ENCODE data around the gene CNTNAP2. TPM values are rescaled to one million over a fixed set of nuclear protein-coding genes. Genes with fewer than 3 reads are reported as not detected.

The CNTNAP2 gene
- total and polyA plus RNA-seq, 4 donors: not detected

GRCh38 chr7:147803606-147804005 lies 1687.0 kb downstream of the CNTNAP2 start:
- Histone ChIP-seq H3K27ac (ENCODE audit: low read depth in 1 of 2, low read length in 2 of 2) (no peak overlapping the region), H3K27me3 (ENCODE audit: control insufficient read depth in 1 of 2, insufficient read depth in 2 of 2, low read length in 1 of 2) (no peaks in the 10 kb centered on the region), H3K9me3 (ENCODE audit: control insufficient read depth, low read length) (no peaks in the 10 kb centered on the region), H3K36me3 (ENCODE audit: control insufficient read depth in 1 of 2, insufficient read depth in 2 of 2, low read length in 1 of 2) (no peaks in the 10 kb centered on the region), H3K4me1 (ENCODE audit: control insufficient read depth in 1 of 2, insufficient read depth in 2 of 2, low read length in 2 of 2) (no peaks in the 10 kb centered on the region), H3K4me3 (ENCODE audit: low read length in 2 of 2) (no peak overlapping the region)
- 78 to 83% methylated on average over 4 of the region's 4 CpGs for WGBS, 2 donors
- intact Hi-C loops (cut with DNase I): no loop called here
- ATAC-seq (ENCODE audit: low FRiP score) (no peak), DNase-seq (no peak)

- intact Hi-C loops (cut with DNase I): no loop called here
- no peaks in the 10 kb centered on the region for H3K27me3 ChIP-seq (ENCODE audit: control insufficient read depth in 1 of 2, insufficient read depth in 2 of 2, low read length in 1 of 2)
- ATAC-seq (ENCODE audit: low FRiP score): no peak
- H3K9me3 ChIP-seq (ENCODE audit: control insufficient read depth, low read length): no peaks in the 10 kb centered on the region
- no peak overlapping the region for H3K27ac ChIP-seq (ENCODE audit: low read depth in 1 of 2, low read length in 2 of 2)
- H3K36me3 ChIP-seq (ENCODE audit: control insufficient read depth in 1 of 2, insufficient read depth in 2 of 2, low read length in 1 of 2): no peaks in the 10 kb centered on the region
- H3K4me1 ChIP-seq (ENCODE audit: control insufficient read depth in 1 of 2, insufficient read depth in 2 of 2, low read length in 2 of 2): no peaks in the 10 kb centered on the region
- DNase-seq: no peak
- H3K4me3 ChIP-seq (ENCODE audit: low read length in 2 of 2): no peak overlapping the region
Measured at GRCh38 chr7:147804032-147804431, 1687.4 kb downstream of the CNTNAP2 start.

GRCh38 chr7:147805996-147806576 lies 1689.5 kb downstream of the CNTNAP2 start:
- DNase-seq: no peak
- Histone ChIP-seq H3K4me1 (ENCODE audit: control insufficient read depth in 1 of 2, insufficient read depth in 2 of 2, low read length in 2 of 2) (no peaks in the 10 kb centered on the region), H3K36me3 (ENCODE audit: control insufficient read depth in 1 of 2, insufficient read depth in 2 of 2, low read length in 1 of 2) (no peaks in the 10 kb centered on the region), H3K4me3 (ENCODE audit: low read length in 2 of 2) (no peak overlapping the region), H3K9me3 (ENCODE audit: control insufficient read depth, low read length) (no peaks in the 10 kb centered on the region), H3K27ac (ENCODE audit: low read depth in 1 of 2, low read length in 2 of 2) (no peak overlapping the region), H3K27me3 (ENCODE audit: control insufficient read depth in 1 of 2, insufficient read depth in 2 of 2, low read length in 1 of 2) (no peaks in the 10 kb centered on the region)
- intact Hi-C loops (cut with DNase I): no loop called here
- no peak for ATAC-seq (ENCODE audit: low FRiP score)

- no peak for ATAC-seq (ENCODE audit: low FRiP score)
- Histone ChIP-seq H3K27me3 (ENCODE audit: control insufficient read depth in 1 of 2, insufficient read depth in 2 of 2, low read length in 1 of 2) (no peaks in the 10 kb centered on the region), H3K4me1 (ENCODE audit: control insufficient read depth in 1 of 2, insufficient read depth in 2 of 2, low read length in 2 of 2) (no peaks in the 10 kb centered on the region), H3K9me3 (ENCODE audit: control insufficient read depth, low read length) (no peaks in the 10 kb centered on the region), H3K27ac (ENCODE audit: low read depth in 1 of 2, low read length in 2 of 2) (no peak overlapping the region), H3K4me3 (ENCODE audit: low read length in 2 of 2) (peak overlapping the region in 1 of 2 donors; percentile 3), H3K36me3 (ENCODE audit: control insufficient read depth in 1 of 2, insufficient read depth in 2 of 2, low read length in 1 of 2) (no peaks in the 10 kb centered on the region)
- 14% methylated on average over 3 of the region's 3 CpGs for WGBS, 2 donors
- DNase-seq: no peak
- intact Hi-C loops (cut with DNase I): no loop called here
Measured at GRCh38 chr7:147809786-147810185, 1693.2 kb downstream of the CNTNAP2 start.

GRCh38 chr7:147810269-147810668 lies 1693.7 kb downstream of the CNTNAP2 start:
- Histone ChIP-seq H3K27me3 (ENCODE audit: control insufficient read depth in 1 of 2, insufficient read depth in 2 of 2, low read length in 1 of 2) (no peaks in the 10 kb centered on the region), H3K4me1 (ENCODE audit: control insufficient read depth in 1 of 2, insufficient read depth in 2 of 2, low read length in 2 of 2) (no peaks in the 10 kb centered on the region), H3K36me3 (ENCODE audit: control insufficient read depth in 1 of 2, insufficient read depth in 2 of 2, low read length in 1 of 2) (no peaks in the 10 kb centered on the region), H3K9me3 (ENCODE audit: control insufficient read depth, low read length) (no peaks in the 10 kb centered on the region), H3K4me3 (ENCODE audit: low read length in 2 of 2) (no peak overlapping the region), H3K27ac (ENCODE audit: low read depth in 1 of 2, low read length in 2 of 2) (no peak overlapping the region)
- ATAC-seq (ENCODE audit: low FRiP score) (no peak), DNase-seq (no peak)
- intact Hi-C loops (cut with DNase I): no loop called here

DNA sequence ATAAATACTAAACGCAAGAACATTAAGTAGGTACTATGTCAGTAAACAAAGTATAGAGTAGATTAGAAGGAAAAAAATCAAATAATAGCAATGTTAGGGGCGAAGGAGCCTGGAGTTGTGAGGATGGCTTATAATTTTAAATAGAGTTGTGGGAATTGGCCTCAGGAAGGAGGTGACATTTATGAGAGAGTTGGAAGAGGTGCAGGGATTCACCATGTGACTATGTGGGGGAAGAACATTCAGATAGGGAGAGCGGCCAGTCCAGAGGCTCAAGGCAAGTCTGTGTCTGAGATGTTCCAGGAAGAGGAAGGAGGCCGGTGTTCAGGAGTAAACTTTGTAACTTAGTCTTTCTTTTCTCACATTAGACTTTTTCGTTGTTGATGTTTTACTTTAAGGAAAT lies 1695.3 kb downstream of the CNTNAP2 start:
- intact Hi-C loops (cut with DNase I): no loop called here
- Histone ChIP-seq H3K27me3 (ENCODE audit: control insufficient read depth in 1 of 2, insufficient read depth in 2 of 2, low read length in 1 of 2) (no peaks in the 10 kb centered on the region), H3K9me3 (ENCODE audit: control insufficient read depth, low read length) (no peaks in the 10 kb centered on the region), H3K36me3 (ENCODE audit: control insufficient read depth in 1 of 2, insufficient read depth in 2 of 2, low read length in 1 of 2) (no peaks in the 10 kb centered on the region), H3K27ac (ENCODE audit: low read depth in 1 of 2, low read length in 2 of 2) (no peak overlapping the region), H3K4me3 (ENCODE audit: low read length in 2 of 2) (no peak overlapping the region), H3K4me1 (ENCODE audit: control insufficient read depth in 1 of 2, insufficient read depth in 2 of 2, low read length in 2 of 2) (no peaks in the 10 kb centered on the region)
- WGBS, 2 donors: 93 to 95% methylated on average over 5 of the region's 5 CpGs
- no peak for ATAC-seq (ENCODE audit: low FRiP score)
- no peak for DNase-seq

DNA sequence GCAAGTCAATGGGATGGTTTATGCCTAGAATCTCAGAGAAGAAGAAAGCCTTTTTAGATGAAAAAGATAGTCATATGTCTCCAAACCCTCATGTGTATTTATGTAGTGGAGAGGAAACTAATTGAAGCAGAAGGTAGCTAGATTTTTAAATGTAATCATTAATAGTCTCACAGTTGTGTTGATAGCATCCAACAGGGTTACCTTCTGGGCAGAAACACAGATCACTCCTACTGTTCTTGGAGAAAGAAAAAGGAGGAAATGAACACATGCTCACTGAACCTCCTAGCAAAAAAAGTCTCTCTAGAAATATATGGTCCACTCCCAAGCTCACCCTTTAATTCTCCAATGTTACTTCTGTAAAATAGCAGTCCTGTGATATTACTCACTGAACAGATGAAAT lies 1696.7 kb downstream of the CNTNAP2 start:
- no peak overlapping the region for H3K27ac ChIP-seq (ENCODE audit: low read depth in 1 of 2, low read length in 2 of 2)
- DNase-seq (no peak), ATAC-seq (ENCODE audit: low FRiP score) (no peak)
- intact Hi-C loops (cut with DNase I): no loop called here
- H3K9me3 ChIP-seq (ENCODE audit: control insufficient read depth, low read length): no peaks in the 10 kb centered on the region
- H3K27me3 ChIP-seq (ENCODE audit: control insufficient read depth in 1 of 2, insufficient read depth in 2 of 2, low read length in 1 of 2): no peaks in the 10 kb centered on the region
- H3K4me1 ChIP-seq (ENCODE audit: control insufficient read depth in 1 of 2, insufficient read depth in 2 of 2, low read length in 2 of 2): no peaks in the 10 kb centered on the region
- H3K36me3 ChIP-seq (ENCODE audit: control insufficient read depth in 1 of 2, insufficient read depth in 2 of 2, low read length in 1 of 2): no peaks in the 10 kb centered on the region
- H3K4me3 ChIP-seq (ENCODE audit: low read length in 2 of 2): no peak overlapping the region

DNA sequence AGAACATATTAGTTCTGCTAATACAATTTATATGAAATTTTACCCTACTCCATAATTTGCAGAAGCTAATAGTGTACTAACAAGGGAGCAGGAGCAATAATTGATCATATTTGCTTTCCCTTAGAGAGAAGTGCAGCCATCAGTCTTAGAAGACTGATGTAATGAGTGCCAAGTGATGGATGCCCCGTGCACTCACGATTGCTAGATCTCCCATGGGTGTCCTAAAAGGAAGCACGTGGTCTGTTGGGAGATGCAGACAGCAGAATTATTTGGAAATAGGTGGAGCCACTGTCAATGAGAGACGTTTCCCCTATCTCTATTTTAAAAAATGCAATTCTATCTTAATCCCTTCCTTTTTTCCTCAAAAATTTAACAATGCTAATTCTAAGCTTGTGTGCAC lies 1701.7 kb downstream of the CNTNAP2 start:
- intact Hi-C loops (cut with DNase I): no loop called here

GRCh38 chr7:147824671-147825070 lies 1708.1 kb downstream of the CNTNAP2 start:
- intact Hi-C loops (cut with DNase I): no loop called here
- Histone ChIP-seq H3K4me1 (ENCODE audit: control insufficient read depth in 1 of 2, insufficient read depth in 2 of 2, low read length in 2 of 2) (no peaks in the 10 kb centered on the region), H3K4me3 (ENCODE audit: low read length in 2 of 2) (no peak overlapping the region), H3K9me3 (ENCODE audit: control insufficient read depth, low read length) (no peaks in the 10 kb centered on the region), H3K36me3 (ENCODE audit: control insufficient read depth in 1 of 2, insufficient read depth in 2 of 2, low read length in 1 of 2) (no peaks in the 10 kb centered on the region), H3K27ac (ENCODE audit: low read depth in 1 of 2, low read length in 2 of 2) (no peak overlapping the region), H3K27me3 (ENCODE audit: control insufficient read depth in 1 of 2, insufficient read depth in 2 of 2, low read length in 1 of 2) (no peaks in the 10 kb centered on the region)
- 80 to 81% methylated on average over 4 of the region's 4 CpGs for WGBS, 2 donors
- ATAC-seq (ENCODE audit: low FRiP score) (no peak), DNase-seq (no peak)

More for the DNA sequence above, 1701.7 kb downstream of the CNTNAP2 start:
- Histone ChIP-seq H3K27me3 (ENCODE audit: control insufficient read depth in 1 of 2, insufficient read depth in 2 of 2, low read length in 1 of 2) (no peaks in the 10 kb centered on the region), H3K9me3 (ENCODE audit: control insufficient read depth, low read length) (no peaks in the 10 kb centered on the region), H3K4me1 (ENCODE audit: control insufficient read depth in 1 of 2, insufficient read depth in 2 of 2, low read length in 2 of 2) (no peaks in the 10 kb centered on the region), H3K27ac (ENCODE audit: low read depth in 1 of 2, low read length in 2 of 2) (no peak overlapping the region), H3K36me3 (ENCODE audit: control insufficient read depth in 1 of 2, insufficient read depth in 2 of 2, low read length in 1 of 2) (no peaks in the 10 kb centered on the region), H3K4me3 (ENCODE audit: low read length in 2 of 2) (no peak overlapping the region)
- DNase-seq (no peak), ATAC-seq (ENCODE audit: low FRiP score) (no peak)
- 17 to 52% methylated on average over 4 of the region's 4 CpGs for WGBS, 2 donors

Data from aorta (tissue), 5 donors.